ENCODE data around the gene PDLIM1. TPM values are rescaled to one million over a fixed set of nuclear protein-coding genes. Genes with fewer than 3 reads are reported as not detected.

The PDLIM1 gene
- total RNA-seq, 1 experiment from 2014 or later, result 183 TPM

DNA sequence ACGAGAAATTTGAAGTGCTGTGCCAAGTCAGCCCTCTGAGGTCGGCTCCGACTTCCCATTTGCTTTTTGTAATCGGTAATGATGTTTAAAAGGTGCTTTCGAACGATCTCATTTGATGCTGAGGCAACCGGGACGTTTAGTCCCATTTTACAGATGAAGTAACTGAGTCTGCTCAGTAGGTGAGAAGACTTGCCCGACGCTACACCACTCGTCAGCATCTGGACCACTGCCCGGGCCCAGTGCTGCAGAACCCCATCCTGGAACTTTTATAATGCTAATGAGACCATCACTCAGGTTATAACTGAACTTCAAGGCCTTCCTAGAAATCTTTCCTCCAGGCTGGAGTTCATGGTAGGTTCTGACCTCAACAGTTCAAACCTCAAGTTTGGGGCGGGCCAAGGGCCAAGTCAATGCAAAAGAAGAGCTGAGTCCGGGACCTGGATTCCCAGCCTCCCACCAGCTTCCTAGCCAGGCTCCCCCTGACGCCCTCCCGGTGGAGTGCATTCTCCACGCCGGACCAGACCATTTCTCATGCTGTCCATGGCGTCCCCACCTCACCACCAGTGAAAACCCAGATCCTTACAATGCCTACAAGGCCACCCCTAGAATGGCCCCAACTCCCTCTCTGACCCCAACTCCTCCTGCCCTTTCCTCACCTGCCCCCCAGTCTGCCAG is 699 bp upstream of the PDLIM1 start:
- no TSS peak for BruUV-seq (replicated peaks)

DNA sequence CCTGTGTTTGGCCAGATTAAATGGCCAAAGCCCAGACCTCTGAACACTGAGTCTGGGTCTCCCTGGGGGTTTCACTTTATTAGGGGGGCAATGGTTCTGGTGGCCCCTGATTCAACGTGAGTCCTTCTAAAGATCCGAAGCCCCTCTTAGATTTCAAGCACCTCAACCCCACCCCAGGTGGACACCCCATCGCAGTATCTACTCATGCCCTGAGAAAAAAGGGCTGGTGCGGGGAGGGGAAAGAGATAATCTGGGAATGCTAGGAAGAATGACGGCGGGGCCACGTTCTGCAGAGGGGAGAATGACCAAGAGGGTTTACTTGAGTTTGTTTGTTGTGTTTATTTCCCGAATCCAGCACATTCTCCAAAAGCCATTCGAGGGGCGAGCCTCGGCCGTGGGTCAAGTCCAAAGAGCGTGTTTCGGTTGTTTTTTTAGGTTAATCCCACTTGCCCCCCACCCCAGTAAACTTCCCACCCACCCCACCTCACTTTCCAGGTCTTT is 832 bp downstream of the PDLIM1 start:
- no peaks in the 10 kb centered on the region for H3K9me3 ChIP-seq (ENCODE audit: control insufficient read depth, insufficient read depth, low read depth, low read length)
- POLR2A ChIA-PET, result no interaction called here
- H3K4me1 ChIP-seq (ENCODE audit: control insufficient read depth, insufficient read depth, low read length), result peaks cover 63% of the 10 kb centered on the region
- TF ChIP-seq POLR2AphosphoS5 (IDR thresholded peaks at IDR 0.05; ENCODE audit: low read depth, low read length) (no peak), TCF7L2 (IDR thresholded peaks at IDR 0.05; ENCODE audit: low read depth, low read length) (no peak), SIN3A (IDR thresholded peaks at IDR 0.05; ENCODE audit: borderline replicate concordance, insufficient read depth, low read depth, low read length) (no peak)
- TF ChIP-seq, protein P1, sequence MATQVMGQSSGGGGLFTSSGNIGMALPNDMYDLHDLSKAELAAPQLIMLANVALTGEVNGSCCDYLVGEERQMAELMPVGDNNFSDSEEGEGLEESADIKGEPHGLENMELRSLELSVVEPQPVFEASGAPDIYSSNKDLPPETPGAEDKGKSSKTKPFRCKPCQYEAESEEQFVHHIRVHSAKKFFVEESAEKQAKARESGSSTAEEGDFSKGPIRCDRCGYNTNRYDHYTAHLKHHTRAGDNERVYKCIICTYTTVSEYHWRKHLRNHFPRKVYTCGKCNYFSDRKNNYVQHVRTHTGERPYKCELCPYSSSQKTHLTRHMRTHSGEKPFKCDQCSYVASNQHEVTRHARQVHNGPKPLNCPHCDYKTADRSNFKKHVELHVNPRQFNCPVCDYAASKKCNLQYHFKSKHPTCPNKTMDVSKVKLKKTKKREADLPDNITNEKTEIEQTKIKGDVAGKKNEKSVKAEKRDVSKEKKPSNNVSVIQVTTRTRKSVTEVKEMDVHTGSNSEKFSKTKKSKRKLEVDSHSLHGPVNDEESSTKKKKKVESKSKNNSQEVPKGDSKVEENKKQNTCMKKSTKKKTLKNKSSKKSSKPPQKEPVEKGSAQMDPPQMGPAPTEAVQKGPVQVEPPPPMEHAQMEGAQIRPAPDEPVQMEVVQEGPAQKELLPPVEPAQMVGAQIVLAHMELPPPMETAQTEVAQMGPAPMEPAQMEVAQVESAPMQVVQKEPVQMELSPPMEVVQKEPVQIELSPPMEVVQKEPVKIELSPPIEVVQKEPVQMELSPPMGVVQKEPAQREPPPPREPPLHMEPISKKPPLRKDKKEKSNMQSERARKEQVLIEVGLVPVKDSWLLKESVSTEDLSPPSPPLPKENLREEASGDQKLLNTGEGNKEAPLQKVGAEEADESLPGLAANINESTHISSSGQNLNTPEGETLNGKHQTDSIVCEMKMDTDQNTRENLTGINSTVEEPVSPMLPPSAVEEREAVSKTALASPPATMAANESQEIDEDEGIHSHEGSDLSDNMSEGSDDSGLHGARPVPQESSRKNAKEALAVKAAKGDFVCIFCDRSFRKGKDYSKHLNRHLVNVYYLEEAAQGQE (IDR thresholded peaks at IDR 0.05; ENCODE audit: insufficient read depth in 1 of 2, low read depth in 2 of 2, low read length in 1 of 2), result no peak
- TF ChIP-seq, protein P2, sequence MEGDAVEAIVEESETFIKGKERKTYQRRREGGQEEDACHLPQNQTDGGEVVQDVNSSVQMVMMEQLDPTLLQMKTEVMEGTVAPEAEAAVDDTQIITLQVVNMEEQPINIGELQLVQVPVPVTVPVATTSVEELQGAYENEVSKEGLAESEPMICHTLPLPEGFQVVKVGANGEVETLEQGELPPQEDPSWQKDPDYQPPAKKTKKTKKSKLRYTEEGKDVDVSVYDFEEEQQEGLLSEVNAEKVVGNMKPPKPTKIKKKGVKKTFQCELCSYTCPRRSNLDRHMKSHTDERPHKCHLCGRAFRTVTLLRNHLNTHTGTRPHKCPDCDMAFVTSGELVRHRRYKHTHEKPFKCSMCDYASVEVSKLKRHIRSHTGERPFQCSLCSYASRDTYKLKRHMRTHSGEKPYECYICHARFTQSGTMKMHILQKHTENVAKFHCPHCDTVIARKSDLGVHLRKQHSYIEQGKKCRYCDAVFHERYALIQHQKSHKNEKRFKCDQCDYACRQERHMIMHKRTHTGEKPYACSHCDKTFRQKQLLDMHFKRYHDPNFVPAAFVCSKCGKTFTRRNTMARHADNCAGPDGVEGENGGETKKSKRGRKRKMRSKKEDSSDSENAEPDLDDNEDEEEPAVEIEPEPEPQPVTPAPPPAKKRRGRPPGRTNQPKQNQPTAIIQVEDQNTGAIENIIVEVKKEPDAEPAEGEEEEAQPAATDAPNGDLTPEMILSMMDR (IDR thresholded peaks at IDR 0.05), result no peak
- ATAC-seq (no peak), DNase-seq (ENCODE audit: low read depth, low spot score) (no peak)
- H3K36me3 ChIP-seq (ENCODE audit: control insufficient read depth, insufficient read depth, low read length), result no peaks in the 10 kb centered on the region
- peak overlapping the region; percentile 78 to 83 for H3K4me3 ChIP-seq (ENCODE audit: low read depth in 2 of 2, low read length in 2 of 2)
- H3K27me3 ChIP-seq (ENCODE audit: control insufficient read depth, insufficient read depth, low read length), result no peaks in the 10 kb centered on the region
- TSS peak; percentile 68 for BruUV-seq (replicated peaks)
- intact Hi-C loops (cut with micrococcal nuclease; ENCODE audit: unreplicated experiment) (loop anchor here (5.0 kb wide), 1 partner anchor 72 kb away; no protein-coding TSS in a partner anchor), in situ Hi-C loops (cut with HindIII; ENCODE audit: low pct_unique_long_range_greater_than_20kb, low sequenced_read_pairs) (no loop called here)
- CTCF ChIA-PET, result no interaction called here
- H3K27ac ChIP-seq (ENCODE audit: low read length), result peak overlapping the region; percentile 86

More for the DNA sequence above, 699 bp upstream of the PDLIM1 start:
- H3K4me1 ChIP-seq (ENCODE audit: control insufficient read depth, insufficient read depth, low read length), result peaks cover 70% of the 10 kb centered on the region
- no peaks in the 10 kb centered on the region for H3K9me3 ChIP-seq (ENCODE audit: control insufficient read depth, insufficient read depth, low read depth, low read length)
- TF ChIP-seq POLR2AphosphoS5 (IDR thresholded peaks at IDR 0.05; ENCODE audit: low read depth, low read length) (no peak), SIN3A (IDR thresholded peaks at IDR 0.05; ENCODE audit: borderline replicate concordance, insufficient read depth, low read depth, low read length) (no peak), TCF7L2 (IDR thresholded peaks at IDR 0.05; ENCODE audit: low read depth, low read length) (no peak)
- TF ChIP-seq, protein P1 (IDR thresholded peaks at IDR 0.05; ENCODE audit: insufficient read depth in 1 of 2, low read depth in 2 of 2, low read length in 1 of 2), result no peak
- TF ChIP-seq, protein P2 (IDR thresholded peaks at IDR 0.05), result no peak
- peak overlapping the region; percentile 63 to 83 for H3K4me3 ChIP-seq (ENCODE audit: low read depth in 2 of 2, low read length in 2 of 2)
- ChIA-PET POLR2A (no interaction called here), CTCF (no interaction called here)
- H3K36me3 ChIP-seq (ENCODE audit: control insufficient read depth, insufficient read depth, low read length), result no peaks in the 10 kb centered on the region
- intact Hi-C loops (cut with micrococcal nuclease; ENCODE audit: unreplicated experiment), result no loop called here
- H3K27me3 ChIP-seq (ENCODE audit: control insufficient read depth, insufficient read depth, low read length), result no peaks in the 10 kb centered on the region
- DNase-seq (ENCODE audit: low read depth, low spot score) (no peak), ATAC-seq (no peak)
- in situ Hi-C loops (cut with HindIII; ENCODE audit: low pct_unique_long_range_greater_than_20kb, low sequenced_read_pairs), result no loop called here
- peak overlapping the region; percentile 88 for H3K27ac ChIP-seq (ENCODE audit: low read length)

All from Panc1 (cell line).